ENCODE results near the gene E4F1. TPM values are rescaled to one million over a fixed set of nuclear protein-coding genes. Genes with fewer than 3 reads are reported as not detected.

E4F1 gene
- total and polyA plus RNA-seq, 2 of the 8 experiments (the other 6 are each of a cell fraction or from before 2014, with no cell fraction given) = 22.2 to 27.0 TPM

GRCh38 chr16:2270070-2270462 lies 46.7 kb downstream of the E4F1 start:
- POLR2A ChIA-PET (ENCODE audit: partially characterized antibody) = interaction anchor here (1.0 to 13.7 kb wide), 9 partner anchors 10 to 205 kb away, joined by 3 to 228 read pairs (median 5); partner anchors contain the start of genes DNASE1L2, ECI1, TBC1D24 and TEDC2
- H3K4me3 ChIP-seq (ENCODE audit: extremely low read depth in 1 of 4, insufficient read depth in 2 of 4, low read depth in 3 of 4, low read length in 4 of 4) = no peak overlapping the region
- WGBS, 2 experiments (ENCODE audit: extremely low coverage in 1 of 2, insufficient coverage in 1 of 2, insufficient read length in 1 of 2, insufficient replicate concordance in 2 of 2, low coverage in 1 of 2, low lambda C conversion rate in 2 of 2, missing lambda C conversion rate in 1 of 2) = 93% methylated on average over 9 of the region's 9 CpGs; no CpG with 5 or more reads in 1 of the 2 experiments
- H2BK120ac ChIP-seq (replicated peaks; ENCODE audit: low read depth, low read length) = no peak overlapping the region
- no peak for DNase-seq (ENCODE audit: low read depth in 1 of 2, low spot score in 2 of 2)
- H3K4me1 ChIP-seq (replicated peaks in 1 of 4; ENCODE audit: control insufficient read depth in 3 of 4, insufficient read depth in 4 of 4, low read length in 3 of 4) = peaks cover 0 to 8% (median 3%) of the 10 kb centered on the region in 4 experiments; a peak in 3 of 7 replicates
- H3K27ac ChIP-seq (ENCODE audit: low read depth, low read length) = no peak overlapping the region
- H2BK12ac ChIP-seq (ENCODE audit: low read depth, low read length) = no peak overlapping the region
- H3K56ac ChIP-seq (replicated peaks; ENCODE audit: insufficient read length, low read depth, low read length) = no peak overlapping the region
- no peak overlapping the region for H3K14ac ChIP-seq (ENCODE audit: insufficient read length)
- H4K20me1 ChIP-seq (replicated peaks in 1 of 2; ENCODE audit: control insufficient read depth in 1 of 2, insufficient read depth in 2 of 2, low read length in 2 of 2) = peaks cover 11 to 20% of the 10 kb centered on the region in 2 experiments
- H3K4me2 ChIP-seq (ENCODE audit: insufficient read depth in 1 of 2, low read depth in 2 of 2, low read length in 2 of 2) = no peak overlapping the region; a peak in 1 of 4 replicates
- H3K9ac ChIP-seq (replicated peaks in 1 of 4; ENCODE audit: extremely low read depth in 1 of 4, low read depth in 3 of 4, low read length in 3 of 4) = no peak overlapping the region
- H2BK5ac ChIP-seq (ENCODE audit: low read depth, low read length) = no peak overlapping the region
- no peak overlapping the region for H2AFZ ChIP-seq (ENCODE audit: low read length)
- no peaks in the 10 kb centered on the region for H3K9me3 ChIP-seq (ENCODE audit: insufficient read depth in 2 of 2, low read depth in 1 of 2, low read length in 1 of 2)
- H3K79me2 ChIP-seq (ENCODE audit: control insufficient read depth in 1 of 2, insufficient read depth in 2 of 2, low read length in 2 of 2) = peaks cover 22 to 35% of the 10 kb centered on the region in 2 experiments
- H4K5ac ChIP-seq (ENCODE audit: insufficient read length, low read depth, low read length) = no peak overlapping the region
- H3K79me1 ChIP-seq (ENCODE audit: low read depth, low read length) = peaks cover 9% of the 10 kb centered on the region
- no peak overlapping the region for H3K4ac ChIP-seq (replicated peaks; ENCODE audit: insufficient read length, low read depth, low read length)
- no peaks in the 10 kb centered on the region for H3K27me3 ChIP-seq (replicated peaks in 1 of 4; ENCODE audit: control insufficient read depth in 3 of 4, extremely low read depth in 1 of 4, insufficient read depth in 3 of 4, low read length in 3 of 4)
- no peak overlapping the region for H2BK20ac ChIP-seq (ENCODE audit: low read length)
- H4K8ac ChIP-seq (ENCODE audit: extremely low read depth, insufficient read depth, low read length) = no peak overlapping the region
- peaks cover 6% of the 10 kb centered on the region; the same call in 1 of the 2 replicates for H3K23me2 ChIP-seq (ENCODE audit: low read depth, low read length)
- no peak overlapping the region for H4K91ac ChIP-seq (replicated peaks; ENCODE audit: insufficient read length, low read length)
- H3K36me3 ChIP-seq (ENCODE audit: control insufficient read depth in 2 of 4, insufficient read depth in 4 of 4, low read length in 3 of 4) = peaks cover 0 to 5% (median 1%) of the 10 kb centered on the region in 4 experiments; a peak in 1 of 8 replicates
- no peak overlapping the region for H2AK5ac ChIP-seq (ENCODE audit: low read depth, low read length)
- H2BK15ac ChIP-seq (ENCODE audit: low read length) = no peak overlapping the region
- H3K18ac ChIP-seq (ENCODE audit: extremely low read depth, low read length) = no peak overlapping the region
- no peak for FAIRE-seq
- no peak overlapping the region for H3K23ac ChIP-seq (ENCODE audit: insufficient read length)
- CTCF ChIA-PET (ENCODE audit: partially characterized antibody) = interaction anchor here (0.8 to 2.1 kb wide), 9 partner anchors 9 to 221 kb away, joined by 3 to 8 read pairs (median 4); partner anchors contain the start of gene ECI1
- TF ChIP-seq SIRT6 (IDR thresholded peaks at IDR 0.05; ENCODE audit: low read length) = no peak
- no peak for TF ChIP-seq TAF7 (optimal IDR thresholded peaks at IDR 0.05; ENCODE audit: borderline replicate concordance, low read depth, low read length)
- TF ChIP-seq SIX5 (IDR thresholded peaks at IDR 0.05; ENCODE audit: low read depth, low read length) = no peak
- no peak for TF ChIP-seq E2F6 (IDR thresholded peaks at IDR 0.05)
- TF ChIP-seq KDM1A (IDR thresholded peaks at IDR 0.05; ENCODE audit: borderline replicate concordance, low read length) = no peak
- TF ChIP-seq NANOG (IDR thresholded peaks at IDR 0.05; ENCODE audit: insufficient read depth, low read depth, low read length, poor library complexity, severe bottlenecking) = no peak
- no peak for TF ChIP-seq HDAC6 (IDR thresholded peaks at IDR 0.05; ENCODE audit: low read depth, low read length)
- no peak for TF ChIP-seq YY1 (IDR thresholded peaks at IDR 0.05; ENCODE audit: low read depth, low read length)
- TF ChIP-seq TCF12 (IDR thresholded peaks at IDR 0.05; ENCODE audit: low read depth, low read length) = no peak
